ENCODE data around the gene ITGA4.

The ITGA4 gene

DNA sequence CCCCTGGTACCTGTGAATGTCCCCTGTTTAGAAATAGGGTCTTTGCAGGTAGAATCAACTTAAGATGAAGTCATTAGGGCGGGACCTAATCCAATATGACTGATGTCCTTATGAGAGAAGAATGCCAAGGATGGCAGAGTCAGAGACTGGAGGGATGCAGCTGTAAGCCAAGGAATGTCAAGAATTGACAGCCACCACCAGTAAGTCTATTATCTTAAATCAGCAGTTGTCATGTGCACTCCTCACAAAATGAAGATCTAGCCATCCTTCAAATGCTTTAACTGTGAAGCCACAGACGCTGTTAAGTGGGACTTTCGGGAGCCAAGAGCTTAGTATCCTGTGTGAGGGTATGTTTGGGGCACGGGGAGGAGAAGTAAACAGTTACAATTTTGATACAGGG, 83.2 kb downstream of the ITGA4 start:
- Mint-ChIP-seq H3K27me3 (no peaks in the 10 kb centered on the region), H3K9me3 (no peaks in the 10 kb centered on the region), H3K36me3 (ENCODE audit: insufficient read depth) (peaks cover 33% of the 10 kb centered on the region)

DNA sequence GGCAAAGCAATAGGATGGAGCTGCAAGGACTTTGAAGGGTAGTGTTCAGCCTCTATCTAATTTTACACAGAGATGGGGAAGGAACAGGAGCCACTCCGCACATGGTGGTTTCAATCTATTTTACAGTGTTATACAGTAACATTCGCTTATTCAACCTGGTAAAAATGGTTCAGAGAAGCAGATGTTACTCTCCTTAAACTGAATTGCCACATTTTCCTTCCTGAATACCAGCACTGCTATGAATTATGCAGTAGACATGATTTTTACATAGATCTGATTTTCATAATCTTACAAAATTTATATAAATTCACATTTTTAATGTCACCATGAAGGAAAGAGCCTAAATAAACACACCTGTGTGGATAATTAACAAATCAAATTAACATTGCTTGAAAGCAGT, 85.0 kb downstream of the ITGA4 start:
- H3K9me3 Mint-ChIP-seq: no peaks in the 10 kb centered on the region
- H3K27me3 Mint-ChIP-seq: no peaks in the 10 kb centered on the region
- peaks cover 25% of the 10 kb centered on the region for H3K36me3 Mint-ChIP-seq (ENCODE audit: insufficient read depth)
- DNase-seq (ENCODE audit: low spot score in 2 of 2) (no peak), ATAC-seq (replicated peaks; ENCODE audit: extremely low read depth, poor library complexity, severe bottlenecking) (no peak)
- H3K4me3 Mint-ChIP-seq: no peak overlapping the region
- H3K27ac Mint-ChIP-seq (ENCODE audit: low read depth): no peak overlapping the region
- H3K4me1 Mint-ChIP-seq: peaks cover 13% of the 10 kb centered on the region

More for the DNA sequence above, 83.2 kb downstream of the ITGA4 start:
- ATAC-seq (replicated peaks; ENCODE audit: extremely low read depth, poor library complexity, severe bottlenecking) (no peak), DNase-seq (ENCODE audit: low spot score in 2 of 2) (no peak)
- no peak overlapping the region for H3K4me3 Mint-ChIP-seq
- peaks cover 13% of the 10 kb centered on the region for H3K4me1 Mint-ChIP-seq
- H3K27ac Mint-ChIP-seq (ENCODE audit: low read depth): no peak overlapping the region

DNA sequence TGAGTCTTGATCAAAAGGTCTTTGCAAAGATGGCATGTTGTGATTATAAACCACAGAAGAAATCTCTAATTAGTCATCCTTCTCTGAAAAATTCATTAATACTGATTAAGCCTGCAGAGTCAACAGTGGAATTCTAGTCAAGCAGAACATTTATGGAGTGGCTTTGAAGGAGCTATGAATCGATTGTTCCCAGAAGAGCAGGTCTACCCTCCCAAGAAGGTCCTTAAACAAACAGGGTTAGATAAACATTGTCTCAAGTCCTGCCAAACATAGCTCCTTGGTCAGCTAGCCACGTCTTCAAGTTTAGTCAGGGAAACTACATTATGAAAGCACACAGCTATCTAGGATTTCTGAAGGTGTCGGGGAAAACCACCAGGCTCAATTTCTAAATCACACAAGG, 88.9 kb downstream of the ITGA4 start:
- ATAC-seq (replicated peaks; ENCODE audit: extremely low read depth, poor library complexity, severe bottlenecking) (no peak), DNase-seq (ENCODE audit: low spot score in 2 of 2) (no peak)
- Mint-ChIP-seq H3K36me3 (ENCODE audit: insufficient read depth) (peaks cover 3% of the 10 kb centered on the region), H3K4me3 (no peak overlapping the region), H3K9me3 (no peaks in the 10 kb centered on the region), H3K27ac (ENCODE audit: low read depth) (no peak overlapping the region), H3K4me1 (peaks cover 7% of the 10 kb centered on the region), H3K27me3 (no peaks in the 10 kb centered on the region)

DNA sequence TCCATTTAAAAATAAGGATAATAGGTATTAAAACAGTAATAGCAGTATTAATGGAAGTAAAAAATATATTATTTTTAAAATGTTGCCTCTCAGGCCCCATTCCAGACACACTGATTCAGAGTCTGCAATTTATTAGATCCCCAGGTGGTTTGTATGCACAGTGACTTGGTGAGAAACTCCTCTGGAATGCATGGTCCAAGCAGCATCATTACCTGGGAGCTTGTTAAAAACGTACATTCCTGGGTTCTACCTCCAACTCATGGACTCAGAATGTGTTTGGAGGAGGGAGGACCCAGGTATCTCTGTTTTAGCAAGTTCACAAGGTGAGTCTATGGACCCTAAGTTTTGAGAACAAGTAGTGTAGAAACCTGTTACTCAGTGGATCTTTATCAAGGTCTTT, 95.6 kb downstream of the ITGA4 start:
- no peaks in the 10 kb centered on the region for H3K9me3 Mint-ChIP-seq
- H3K36me3 Mint-ChIP-seq (ENCODE audit: insufficient read depth): no peaks in the 10 kb centered on the region
- H3K4me1 Mint-ChIP-seq: no peaks in the 10 kb centered on the region
- no peak overlapping the region for H3K27ac Mint-ChIP-seq (ENCODE audit: low read depth)
- no peaks in the 10 kb centered on the region for H3K27me3 Mint-ChIP-seq
- no peak for ATAC-seq (replicated peaks; ENCODE audit: extremely low read depth, poor library complexity, severe bottlenecking)
- DNase-seq (ENCODE audit: low spot score in 2 of 2): no peak
- no peak overlapping the region for H3K4me3 Mint-ChIP-seq

DNA sequence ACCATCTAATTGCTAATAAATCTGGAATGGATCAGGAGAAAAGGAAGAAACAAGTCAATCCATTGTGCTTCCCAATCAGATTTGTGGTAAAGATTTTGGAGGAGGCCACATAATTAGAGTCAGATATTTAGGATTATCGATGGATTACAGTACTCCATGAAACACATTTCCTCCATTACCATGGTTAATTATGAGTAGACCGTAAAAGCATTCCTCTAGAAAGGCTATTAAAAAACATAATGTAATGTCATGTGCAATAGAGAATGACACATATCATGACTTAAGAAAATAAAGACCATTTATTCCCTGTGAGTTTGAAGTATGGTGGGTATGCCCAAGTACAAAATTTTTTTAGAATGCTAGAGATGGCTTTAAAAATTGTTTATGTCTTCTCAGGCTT, 96.1 kb downstream of the ITGA4 start:
- ATAC-seq (replicated peaks; ENCODE audit: extremely low read depth, poor library complexity, severe bottlenecking): no peak
- H3K9me3 Mint-ChIP-seq: no peaks in the 10 kb centered on the region
- no peak for DNase-seq (ENCODE audit: low spot score in 2 of 2)
- no peaks in the 10 kb centered on the region for H3K36me3 Mint-ChIP-seq (ENCODE audit: insufficient read depth)
- H3K4me3 Mint-ChIP-seq: no peak overlapping the region
- no peaks in the 10 kb centered on the region for H3K27me3 Mint-ChIP-seq
- no peaks in the 10 kb centered on the region for H3K4me1 Mint-ChIP-seq
- no peak overlapping the region for H3K27ac Mint-ChIP-seq (ENCODE audit: low read depth)

DNA sequence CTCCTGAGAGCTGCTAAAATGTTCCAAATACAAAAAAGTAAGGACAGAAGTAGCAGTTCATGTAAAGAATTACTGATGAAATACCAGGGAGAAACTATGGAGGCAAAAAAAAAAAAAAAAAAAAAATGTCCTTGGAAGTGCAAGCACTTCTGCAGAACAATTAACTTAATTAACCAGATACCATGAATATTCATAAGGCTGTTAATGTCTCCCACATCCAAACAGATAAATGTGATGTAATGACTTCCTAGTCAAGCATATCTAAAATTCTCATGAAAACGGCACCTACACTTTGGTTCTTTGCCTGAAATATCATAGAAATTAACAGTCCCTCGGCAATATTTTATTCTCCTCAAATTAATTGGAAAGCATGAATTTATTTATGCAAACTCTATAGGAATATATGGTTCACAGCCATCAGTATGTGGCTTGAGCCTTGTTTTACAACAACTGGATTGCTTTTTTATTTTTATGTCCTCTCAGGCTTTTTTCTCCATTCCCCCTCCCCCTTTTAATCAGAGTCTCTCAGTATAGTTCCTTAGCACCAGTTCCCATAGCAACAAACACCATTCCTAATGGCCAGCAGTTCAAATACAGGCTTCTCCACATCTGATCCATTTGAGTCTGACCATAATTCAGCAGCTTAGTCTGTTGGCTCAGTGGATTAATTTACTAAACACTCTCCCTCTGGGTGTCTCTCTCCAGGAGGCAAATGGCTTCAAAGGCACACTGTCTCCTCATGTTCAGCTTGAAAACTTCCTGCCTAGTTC, 97.1 kb downstream of the ITGA4 start:
- Mint-ChIP-seq H3K27me3 (no peaks in the 10 kb centered on the region), H3K9me3 (no peaks in the 10 kb centered on the region), H3K4me3 (no peak overlapping the region), H3K4me1 (no peaks in the 10 kb centered on the region), H3K36me3 (ENCODE audit: insufficient read depth) (no peaks in the 10 kb centered on the region), H3K27ac (ENCODE audit: low read depth) (no peak overlapping the region)
- ATAC-seq (replicated peaks; ENCODE audit: extremely low read depth, poor library complexity, severe bottlenecking) (no peak), DNase-seq (ENCODE audit: low spot score in 2 of 2) (no peak)

DNA sequence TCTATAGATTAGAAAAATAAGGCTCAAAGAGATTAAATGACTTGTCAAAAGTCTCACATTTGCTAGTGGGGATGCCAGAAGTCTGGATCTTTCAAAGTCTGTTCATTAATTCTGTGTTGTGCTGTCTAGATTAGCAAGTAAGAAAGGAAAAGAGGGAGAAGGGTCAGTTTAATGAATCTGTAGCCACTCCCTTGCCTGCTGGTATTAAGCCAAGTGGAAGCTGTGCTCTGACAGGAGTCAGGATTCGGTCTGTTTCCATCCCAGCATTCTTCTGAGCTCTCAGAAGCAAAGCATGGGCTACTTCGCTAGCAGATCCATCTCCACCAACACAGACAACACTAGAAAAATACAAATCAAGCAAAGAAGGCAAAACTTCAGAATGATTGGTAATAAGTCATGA, 101.2 kb downstream of the ITGA4 start:
- no peak overlapping the region for H3K27ac Mint-ChIP-seq (ENCODE audit: low read depth)
- no peaks in the 10 kb centered on the region for H3K9me3 Mint-ChIP-seq
- ATAC-seq (replicated peaks; ENCODE audit: extremely low read depth, poor library complexity, severe bottlenecking) (no peak), DNase-seq (ENCODE audit: low spot score in 2 of 2) (no peak)
- no peaks in the 10 kb centered on the region for H3K36me3 Mint-ChIP-seq (ENCODE audit: insufficient read depth)
- no peaks in the 10 kb centered on the region for H3K4me1 Mint-ChIP-seq
- H3K4me3 Mint-ChIP-seq: no peak overlapping the region
- no peaks in the 10 kb centered on the region for H3K27me3 Mint-ChIP-seq

DNA sequence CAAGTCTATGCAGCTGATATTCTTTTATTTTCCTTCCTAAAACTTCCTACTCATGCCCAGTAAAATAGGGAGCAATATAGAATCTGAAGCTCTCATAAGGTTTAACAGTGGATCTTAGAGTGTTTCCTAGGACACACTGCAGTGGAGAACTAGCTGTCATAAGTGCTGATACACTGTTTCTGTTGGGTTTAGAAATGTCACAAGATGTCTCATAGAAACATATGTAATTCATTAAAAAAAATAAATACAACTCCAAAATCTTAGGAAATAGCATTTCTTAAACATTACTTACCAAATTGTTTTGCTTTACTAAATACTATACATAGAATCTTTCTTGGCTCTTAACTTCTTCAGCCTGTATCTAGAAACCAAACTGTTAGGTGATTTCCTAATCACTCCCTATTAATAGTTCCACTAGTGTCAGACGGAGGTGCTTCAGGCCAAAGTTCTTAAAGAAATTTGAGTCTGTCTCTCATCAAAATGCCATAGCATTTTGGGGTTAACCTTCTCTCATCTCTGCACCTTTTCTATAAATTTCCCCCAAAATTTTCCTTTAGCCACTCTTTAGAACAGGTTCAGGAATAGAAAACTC, 106.0 kb downstream of the ITGA4 start:
- H3K4me3 Mint-ChIP-seq: no peak overlapping the region
- H3K4me1 Mint-ChIP-seq: no peaks in the 10 kb centered on the region
- no peak for ATAC-seq (replicated peaks; ENCODE audit: extremely low read depth, poor library complexity, severe bottlenecking)
- no peak for DNase-seq (ENCODE audit: low spot score in 2 of 2)
- H3K36me3 Mint-ChIP-seq (ENCODE audit: insufficient read depth): no peaks in the 10 kb centered on the region
- no peak overlapping the region for H3K27ac Mint-ChIP-seq (ENCODE audit: low read depth)
- no peaks in the 10 kb centered on the region for H3K27me3 Mint-ChIP-seq
- H3K9me3 Mint-ChIP-seq: no peaks in the 10 kb centered on the region

DNA sequence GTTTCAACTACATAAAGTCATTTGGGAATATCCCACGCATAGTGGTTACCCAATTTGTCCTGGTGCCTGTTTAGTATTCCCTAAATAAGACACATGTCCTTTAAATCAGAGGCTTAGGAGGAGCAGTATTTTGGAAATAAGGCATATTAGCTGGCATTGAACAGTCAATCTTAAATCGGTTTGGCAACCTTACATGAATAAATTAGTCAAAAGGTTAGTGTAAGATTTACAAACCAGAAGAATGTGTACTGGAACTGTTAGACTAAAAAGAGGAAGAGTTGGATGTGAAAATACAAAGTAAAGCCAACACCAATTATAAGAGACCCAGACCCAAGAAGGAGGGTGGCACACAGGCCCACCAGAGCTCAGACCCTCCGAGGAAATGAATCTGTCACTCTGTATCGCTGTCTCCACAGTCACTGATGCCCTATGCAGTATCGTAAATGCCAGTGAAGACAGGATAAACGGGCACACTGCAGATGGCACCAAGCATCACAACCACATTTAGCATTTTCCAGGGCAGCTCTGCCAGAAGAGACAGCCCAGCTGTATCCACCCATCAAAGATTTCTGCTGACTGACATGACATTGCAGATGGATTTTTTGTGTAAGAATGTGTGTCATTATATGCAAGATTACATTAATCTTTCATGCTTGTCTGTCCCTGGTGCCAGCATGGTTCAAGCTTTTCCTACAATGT, 109.3 kb downstream of the ITGA4 start:
- DNase-seq (ENCODE audit: low spot score in 2 of 2) (no peak), ATAC-seq (replicated peaks; ENCODE audit: extremely low read depth, poor library complexity, severe bottlenecking) (no peak)
- Mint-ChIP-seq H3K27ac (ENCODE audit: low read depth) (no peak overlapping the region), H3K4me1 (peaks cover 6% of the 10 kb centered on the region), H3K4me3 (no peak overlapping the region), H3K9me3 (no peaks in the 10 kb centered on the region), H3K36me3 (ENCODE audit: insufficient read depth) (no peaks in the 10 kb centered on the region), H3K27me3 (peaks cover 20% of the 10 kb centered on the region)

DNA sequence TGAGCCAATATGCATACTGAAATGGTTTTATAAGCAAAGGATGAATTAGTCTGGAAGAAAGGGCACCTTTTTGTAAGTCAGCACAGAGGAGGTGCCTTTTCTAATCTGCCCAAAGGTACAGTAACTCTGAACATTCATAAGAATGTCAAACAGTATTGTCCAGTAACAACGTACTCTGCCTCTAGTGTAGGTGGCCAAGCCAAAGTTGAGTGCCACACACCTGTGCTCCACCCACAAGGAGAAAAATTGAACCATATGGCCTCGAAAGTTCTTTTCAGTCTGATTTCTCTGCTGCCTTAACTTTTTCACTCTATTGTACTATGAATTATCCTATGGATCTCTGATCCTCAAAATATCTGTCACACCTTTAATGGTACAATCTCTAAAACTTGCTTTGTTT, 112.9 kb downstream of the ITGA4 start:
- Mint-ChIP-seq H3K4me3 (no peak overlapping the region), H3K4me1 (peaks cover 6% of the 10 kb centered on the region), H3K27ac (ENCODE audit: low read depth) (no peak overlapping the region), H3K27me3 (peaks cover 38% of the 10 kb centered on the region), H3K36me3 (ENCODE audit: insufficient read depth) (no peaks in the 10 kb centered on the region), H3K9me3 (no peaks in the 10 kb centered on the region)
- DNase-seq (ENCODE audit: low spot score in 2 of 2): no peak
- ATAC-seq (replicated peaks; ENCODE audit: extremely low read depth, poor library complexity, severe bottlenecking): no peak

DNA sequence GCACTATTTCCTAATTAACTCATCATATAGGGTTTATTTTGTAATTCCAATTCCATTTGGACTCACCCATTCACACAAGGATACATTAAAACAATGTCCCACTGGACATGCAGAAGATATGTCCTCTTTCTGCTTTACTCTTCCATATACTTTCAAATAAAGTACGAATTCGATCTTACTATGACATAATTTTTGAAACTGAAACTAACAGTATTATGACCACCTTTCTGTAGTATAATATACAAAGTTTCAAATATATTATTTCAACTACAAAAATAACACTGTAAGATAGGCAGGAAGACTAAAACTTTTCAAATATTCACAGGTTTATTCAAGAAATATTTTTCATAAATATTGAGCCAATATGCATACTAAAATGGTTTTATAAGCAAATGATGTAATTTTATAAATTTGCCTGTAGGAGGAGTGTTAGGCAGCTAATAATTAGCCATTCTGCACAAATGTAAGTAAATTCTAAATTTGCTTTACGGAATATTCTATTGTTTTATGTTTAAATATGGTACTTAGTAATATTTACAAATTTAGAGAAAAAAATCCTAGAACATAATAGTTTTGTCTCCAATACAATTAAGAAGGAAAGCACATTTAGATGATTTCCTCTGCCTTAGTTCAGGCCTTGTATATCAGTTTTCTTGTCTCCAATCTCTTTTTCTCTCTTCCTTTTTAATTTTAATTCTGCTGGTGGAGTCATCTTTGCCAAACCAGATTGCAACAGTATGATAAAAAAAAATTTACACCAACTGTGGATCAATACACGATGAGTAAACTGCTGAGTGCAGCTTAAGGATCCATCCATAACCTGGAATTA, 113.9 kb downstream of the ITGA4 start:
- no peak overlapping the region for H3K27ac Mint-ChIP-seq (ENCODE audit: low read depth)
- peaks cover 6% of the 10 kb centered on the region for H3K4me1 Mint-ChIP-seq
- DNase-seq (ENCODE audit: low spot score in 2 of 2): no peak
- H3K4me3 Mint-ChIP-seq: no peak overlapping the region
- no peaks in the 10 kb centered on the region for H3K9me3 Mint-ChIP-seq
- ATAC-seq (replicated peaks; ENCODE audit: extremely low read depth, poor library complexity, severe bottlenecking): no peak
- no peaks in the 10 kb centered on the region for H3K36me3 Mint-ChIP-seq (ENCODE audit: insufficient read depth)
- H3K27me3 Mint-ChIP-seq: peaks cover 38% of the 10 kb centered on the region

DNA sequence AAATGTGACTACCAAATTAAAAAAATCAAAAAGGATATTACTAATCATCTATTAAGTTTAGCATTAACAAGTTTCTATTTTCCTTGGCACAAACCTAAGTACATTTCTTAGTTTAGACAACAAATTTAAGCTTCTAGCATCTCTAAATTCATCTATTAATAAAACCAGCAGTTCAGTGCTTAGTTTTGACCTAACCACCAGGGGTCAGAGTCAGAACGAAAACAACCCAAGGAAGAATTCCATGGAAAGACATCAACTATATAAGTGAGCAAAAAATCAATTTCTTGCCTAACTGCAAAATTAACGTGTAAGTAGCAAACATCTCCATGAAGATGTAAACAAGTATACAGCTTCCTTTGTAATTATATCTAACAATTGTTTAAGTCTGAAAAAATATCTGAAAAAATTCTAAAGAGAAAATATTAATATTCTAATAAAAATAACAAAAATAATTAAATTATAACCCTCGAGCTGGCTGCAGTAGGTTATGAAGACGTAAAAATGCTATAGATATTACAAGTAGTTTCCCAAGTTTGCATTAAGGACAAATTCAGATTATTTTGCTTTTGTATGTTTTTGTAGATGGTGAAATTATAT, 116.1 kb downstream of the ITGA4 start:
- DNase-seq (ENCODE audit: low spot score in 2 of 2) (no peak), ATAC-seq (replicated peaks; ENCODE audit: extremely low read depth, poor library complexity, severe bottlenecking) (no peak)
- no peak overlapping the region for H3K4me3 Mint-ChIP-seq
- no peaks in the 10 kb centered on the region for H3K9me3 Mint-ChIP-seq
- H3K4me1 Mint-ChIP-seq: peaks cover 6% of the 10 kb centered on the region
- H3K27me3 Mint-ChIP-seq: peaks cover 38% of the 10 kb centered on the region
- no peak overlapping the region for H3K27ac Mint-ChIP-seq (ENCODE audit: low read depth)
- H3K36me3 Mint-ChIP-seq (ENCODE audit: insufficient read depth): no peaks in the 10 kb centered on the region
